Stimulated activated CD8-positive, alpha-beta memory T cell treated with anti-CD3 and anti-CD28 coated beads, Interleukin-2, amount 100 ng/mL, for 1 hour (primary cell): ENCODE results near the gene SRP72.
"Not testable (repeated sequence)": the region's sequence is repeated elsewhere in the genome, so short reads cannot be mapped to it uniquely, and the experiment has no call there.

ENCODE experiments used
- DNase-seq, 2 donors: peaks; one replicate each; pipeline ENCODE4 v3.0.0-alpha.2; 2020; ENCODE audit warnings: low read depth in 2 of 2

Gene SRP72

DNA sequence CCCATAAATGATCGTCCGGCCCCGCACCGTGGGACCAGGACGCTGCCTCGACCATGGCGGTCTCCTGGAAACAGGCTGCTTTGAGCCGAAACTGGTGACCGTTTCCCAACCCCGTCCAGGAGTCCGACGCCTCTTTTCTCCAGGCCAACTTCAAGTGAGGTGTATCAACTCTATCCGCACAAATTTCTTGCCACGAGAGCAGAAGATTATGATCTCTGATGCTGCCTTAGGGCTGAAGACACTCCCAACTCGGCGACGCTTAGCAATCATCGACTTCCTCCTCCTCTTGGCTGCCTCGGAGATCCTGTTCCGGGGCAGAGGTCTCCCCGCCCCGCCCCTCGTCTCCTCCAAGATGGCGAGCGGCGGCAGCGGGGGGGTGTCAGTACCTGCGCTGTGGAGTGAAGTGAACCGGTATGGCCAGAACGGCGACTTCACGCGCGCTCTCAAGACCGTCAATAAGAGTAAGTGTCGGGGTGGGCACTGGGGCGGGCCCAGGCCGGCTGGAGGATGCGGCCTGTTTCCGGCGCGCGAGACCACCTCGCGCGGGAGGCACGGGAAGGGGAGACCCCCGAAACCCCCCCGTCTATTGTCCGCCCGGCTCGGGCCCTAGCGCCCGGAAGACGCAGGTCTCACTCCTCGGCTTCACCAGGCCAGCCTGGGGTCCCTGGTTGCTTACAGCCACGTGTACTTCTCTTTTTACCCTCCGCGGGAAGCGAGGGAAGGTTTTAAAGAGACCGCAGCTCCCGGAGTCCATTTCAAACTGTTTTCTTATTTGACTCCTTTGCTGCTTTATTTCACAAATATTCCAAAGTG is at the start of gene SRP72:
TSS of gene SRP72 (plus strand) at position 334 of the 813 bp plus-strand sequence. CDS start at position 353, 19 bp downstream.
- DNase-seq, result peak; percentile 68 to 84

DNA sequence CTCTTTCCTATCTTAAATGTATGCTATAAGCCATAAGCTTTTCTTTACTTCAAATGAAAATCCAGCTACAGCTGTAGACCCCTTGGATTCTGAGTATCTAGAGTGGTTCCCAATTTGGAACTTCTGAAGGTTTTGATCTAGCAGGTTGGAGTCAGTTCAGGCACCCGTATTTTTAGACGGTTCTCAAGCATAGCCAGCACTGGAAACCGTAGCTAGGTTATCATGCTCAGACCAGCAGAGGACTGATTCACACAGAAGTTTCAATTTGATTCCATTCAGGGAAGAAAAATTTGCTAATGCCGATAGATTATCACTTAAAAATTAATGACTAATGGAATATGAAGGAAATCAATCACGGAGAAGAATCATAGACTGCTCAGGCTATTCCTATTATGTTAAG is 43.2 kb upstream of the SRP72 start:
- no peak for DNase-seq

GRCh38 chr4:56424697-56425514 is 42.5 kb upstream of the SRP72 start:
- no peak for DNase-seq

GRCh38 chr4:56425518-56425917 is 41.9 kb upstream of the SRP72 start:
- no peak for DNase-seq

DNA sequence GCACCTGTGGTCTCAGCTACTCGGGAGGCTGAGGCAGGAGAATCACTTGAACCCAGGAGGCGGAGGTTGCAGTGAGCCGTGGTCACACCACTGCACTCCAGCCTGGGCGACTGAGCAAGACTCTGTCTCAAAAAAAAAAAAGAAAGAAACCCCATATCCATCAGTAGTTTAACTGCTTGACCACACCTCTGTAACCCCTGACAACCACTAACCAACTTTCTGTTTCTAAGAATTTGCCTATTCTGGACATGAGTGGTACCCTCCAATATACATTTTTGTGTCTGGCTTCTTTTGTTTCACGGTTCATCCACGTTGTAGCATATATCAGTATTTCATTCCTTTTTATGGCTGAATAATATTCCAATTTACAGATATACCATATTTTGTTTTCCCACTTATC is 41.1 kb upstream of the SRP72 start:
- DNase-seq, result no peak

GRCh38 chr4:56427179-56427578 is 40.2 kb upstream of the SRP72 start:
- DNase-seq, result no peak

- no peak for DNase-seq
Observed at GRCh38 chr4:56430203-56430602, 37.2 kb upstream of the SRP72 start.

- no peak for DNase-seq
Observed at GRCh38 chr4:56433280-56433679, 34.1 kb upstream of the SRP72 start.

DNA sequence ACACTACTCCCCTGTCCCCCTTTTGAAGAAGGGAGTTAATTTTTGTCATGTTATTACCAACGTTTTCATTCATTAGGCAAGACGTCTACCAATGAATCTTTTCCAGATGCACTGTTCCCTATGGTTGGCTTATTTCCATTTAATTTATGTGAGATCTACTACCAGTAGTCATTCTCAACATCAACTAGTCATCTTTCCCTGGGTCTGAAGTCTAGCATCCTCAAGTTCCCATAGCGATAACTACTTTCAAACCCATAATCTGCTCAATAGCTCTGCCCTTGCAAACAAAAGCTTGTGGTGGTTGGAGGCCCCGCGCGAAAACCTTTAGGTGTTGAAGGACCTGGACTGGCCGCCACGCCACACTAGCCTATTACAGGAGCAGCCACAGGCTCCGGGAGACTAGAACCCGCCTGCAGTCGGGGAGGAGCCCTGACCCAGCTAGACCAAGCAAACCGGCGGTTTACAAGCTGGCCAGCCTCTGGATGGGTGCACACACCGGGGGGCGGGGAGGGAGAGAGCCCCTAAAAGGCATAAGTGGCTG is 32.7 kb upstream of the SRP72 start:
- DNase-seq, result no peak

DNA sequence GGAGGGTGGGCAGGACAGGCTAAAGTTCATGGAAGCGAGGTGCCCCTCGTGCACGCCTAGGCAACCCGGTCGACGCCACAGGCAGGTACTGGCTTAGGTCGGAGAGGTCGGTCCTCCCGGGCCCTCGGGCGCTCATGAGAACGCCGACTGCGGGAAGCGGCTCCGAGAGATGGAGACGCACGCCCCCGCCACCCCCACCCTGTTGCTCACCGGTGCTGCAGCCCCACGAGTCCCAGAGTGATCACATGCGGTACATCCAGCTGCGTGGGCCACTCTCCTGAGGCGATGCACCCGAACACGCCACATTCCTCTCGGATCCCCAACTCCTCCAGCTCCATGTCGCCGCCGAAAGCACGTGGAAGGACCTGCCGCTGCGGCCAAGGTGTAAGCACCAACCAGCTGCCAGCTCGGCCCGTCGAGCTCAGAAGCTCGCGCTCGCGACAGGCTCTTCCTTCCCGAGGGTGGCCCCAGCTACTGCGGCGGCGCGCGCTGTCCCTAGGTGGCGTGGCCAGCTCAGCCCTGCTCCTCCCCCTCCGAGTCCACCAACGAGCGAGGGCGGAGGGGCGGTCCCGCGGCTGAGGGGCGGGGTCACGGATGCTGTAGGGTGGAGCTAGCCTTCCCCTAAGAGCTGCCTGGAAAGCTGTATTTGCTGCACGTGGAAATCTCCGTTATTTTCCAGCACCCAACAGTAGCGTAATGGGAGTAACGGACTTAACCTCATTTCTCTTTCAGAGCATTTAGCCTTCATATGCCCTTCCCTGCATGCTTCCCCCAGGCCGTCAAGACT is 32.1 kb upstream of the SRP72 start, which contains the start of gene PPAT:
TSS of gene PPAT (minus strand) at position 476 of the 787 bp plus-strand sequence. CDS start at position 338, 138 bp downstream.
- DNase-seq, result peak; percentile 97 to 98

DNA sequence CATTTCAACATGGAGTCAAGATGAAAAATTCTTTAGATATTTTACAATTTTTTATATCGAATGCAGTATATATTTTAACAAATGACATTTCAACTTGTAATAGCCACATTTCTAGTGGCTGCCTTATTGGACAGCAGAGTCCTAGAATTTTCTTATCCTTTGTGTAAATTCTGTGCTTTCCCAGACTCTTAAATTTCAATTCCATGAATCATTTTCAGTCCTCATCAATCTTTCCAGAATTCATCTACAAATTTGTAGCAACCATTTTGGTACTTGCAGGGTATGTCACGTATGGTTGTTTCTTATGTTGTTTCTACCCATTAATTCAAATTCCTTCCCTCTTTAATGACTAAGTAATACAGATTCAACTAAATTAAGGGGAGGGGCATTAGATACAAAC is 28.7 kb upstream of the SRP72 start:
- DNase-seq, result no peak

DNA sequence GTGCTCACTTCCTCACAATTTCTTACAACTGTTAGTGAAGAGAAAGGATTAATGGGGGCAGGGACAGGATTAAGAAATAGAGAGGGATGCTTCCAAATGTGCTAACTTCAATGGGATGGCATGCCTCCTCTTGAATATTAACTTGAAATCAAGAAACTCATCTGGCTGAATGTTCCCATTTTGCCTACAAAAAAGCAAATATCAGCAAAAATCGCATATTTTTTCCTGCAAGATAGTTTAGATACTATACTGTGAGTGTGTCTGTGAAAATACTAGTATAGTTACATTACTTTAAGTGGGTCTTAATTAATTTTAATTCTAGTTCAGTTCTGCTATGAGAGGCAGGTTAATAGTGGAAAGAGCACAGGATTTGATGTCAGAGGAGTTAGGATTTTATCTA is 26.4 kb upstream of the SRP72 start:
- no peak for DNase-seq

DNA sequence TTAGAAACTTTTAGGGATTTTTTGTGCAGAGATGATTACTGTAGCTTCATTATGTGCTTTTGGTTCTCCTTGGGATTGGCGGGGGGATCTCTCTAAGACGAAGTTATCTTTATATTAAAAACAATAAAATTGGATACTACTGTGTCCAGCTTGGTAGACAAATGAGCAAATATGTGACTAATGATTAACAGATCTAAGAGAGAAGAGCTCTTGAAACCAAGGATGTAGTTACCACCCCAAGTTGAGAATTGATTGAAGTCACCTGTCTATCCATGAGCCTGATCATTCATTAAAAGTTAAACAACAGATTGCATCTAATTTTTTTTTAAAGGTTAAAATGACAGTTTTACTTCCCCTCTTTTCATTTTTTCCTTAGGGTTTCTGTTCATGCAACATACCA is 22.7 kb upstream of the SRP72 start:
- DNase-seq, result no peak

- DNase-seq, result no peak
Observed at GRCh38 chr4:56445699-56446098, 21.7 kb upstream of the SRP72 start.

GRCh38 chr4:56448301-56448700 is 19.1 kb upstream of the SRP72 start:
- no peak for DNase-seq

GRCh38 chr4:56449475-56449874 is 17.9 kb upstream of the SRP72 start:
- not testable (repeated sequence) for DNase-seq

DNA sequence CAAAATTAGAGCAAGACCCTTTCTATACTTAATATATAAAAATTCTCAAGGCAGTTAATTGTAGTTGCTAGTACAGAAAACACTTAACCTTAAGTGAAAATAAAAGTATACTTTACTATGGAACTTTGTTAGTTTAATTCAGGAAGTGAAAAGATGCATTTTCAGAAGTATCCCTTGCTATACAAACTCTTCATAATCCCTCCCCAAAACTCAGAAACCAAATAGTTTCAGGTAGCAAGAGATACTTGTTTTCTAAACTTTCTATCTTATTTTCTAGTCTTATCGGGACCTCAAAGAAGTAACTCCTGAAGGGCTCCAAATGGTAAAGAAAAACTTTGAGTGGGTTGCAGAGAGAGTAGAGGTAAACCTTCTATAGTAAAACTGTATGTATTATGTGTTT is 17.1 kb upstream of the SRP72 start:
- DNase-seq, result no peak

DNA sequence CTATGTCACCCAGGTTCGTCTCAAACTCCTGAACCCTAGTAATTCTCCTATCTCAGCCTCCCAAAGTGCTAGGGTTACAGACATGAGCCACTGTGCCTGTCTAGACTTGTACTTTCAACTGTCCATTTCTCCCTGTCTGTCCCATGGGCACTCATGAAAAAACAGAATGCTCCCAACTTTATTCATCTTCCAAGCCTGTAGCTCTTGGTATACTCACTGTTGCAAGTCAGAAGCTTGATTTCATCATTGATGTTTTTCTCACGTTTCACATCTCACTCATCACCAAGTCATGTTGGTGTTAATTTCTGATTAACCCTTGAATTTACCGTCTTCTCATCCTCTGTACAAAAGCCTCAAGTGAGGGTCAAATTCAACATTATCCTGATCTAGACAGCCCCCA is 7.3 kb upstream of the SRP72 start:
- no peak for DNase-seq

DNA sequence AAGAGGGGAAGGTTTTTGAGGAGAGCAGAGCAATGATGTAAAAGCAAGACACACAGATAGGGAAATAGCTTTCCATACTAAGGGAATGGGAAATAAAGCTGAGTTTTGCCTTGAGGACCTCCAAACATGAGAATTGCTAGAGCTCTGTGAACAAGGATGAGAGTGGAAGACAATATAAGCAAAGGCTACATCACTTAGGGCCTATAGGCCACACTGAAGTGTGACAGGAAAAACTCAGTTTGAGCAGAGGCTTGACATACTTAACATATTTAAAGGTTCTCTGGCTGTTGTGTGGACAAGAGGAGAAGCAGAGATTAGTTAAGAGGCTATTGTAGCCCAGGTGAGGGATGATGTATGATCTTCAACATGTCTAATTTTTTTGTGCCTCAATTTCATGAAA is 5.3 kb upstream of the SRP72 start:
- no peak for DNase-seq

DNA sequence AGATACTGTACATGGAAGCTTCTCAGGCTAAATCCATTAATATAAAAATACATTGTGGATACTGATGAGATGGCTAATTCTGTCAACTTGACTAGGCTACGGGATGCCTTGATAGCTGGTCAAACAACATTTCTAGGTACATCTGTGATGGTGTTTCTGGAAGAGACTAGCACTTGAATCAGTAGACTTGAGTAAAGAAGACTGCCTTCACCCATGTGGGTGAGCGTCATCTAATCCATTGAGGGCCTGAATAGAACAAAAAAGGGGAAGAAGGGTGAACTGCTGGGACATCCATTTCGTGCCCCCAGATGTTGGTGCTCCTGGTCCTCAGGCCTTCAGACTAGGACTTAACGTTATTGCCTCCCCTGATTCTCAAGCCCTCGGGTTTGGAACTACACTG is 3.7 kb upstream of the SRP72 start:
- DNase-seq, result no peak

- no peak for DNase-seq
Observed at GRCh38 chr4:56464581-56464980, 2.8 kb upstream of the SRP72 start.
